GM04504 (cell line): ENCODE results near the gene CDK14.
"Not testable (repeated sequence)": the region's sequence is repeated elsewhere in the genome, so short reads cannot be mapped to it uniquely, and the experiment has no call there.

Experiments
- DNase-seq: peaks from one replicate; pipeline ENCODE4 v3.0.0-alpha.2; 2012; ENCODE audit warnings: low read depth

CDK14 gene

GRCh38 chr7:90719155-90719554 lies 123.0 kb downstream of the CDK14 start:
- no peak for DNase-seq

DNA sequence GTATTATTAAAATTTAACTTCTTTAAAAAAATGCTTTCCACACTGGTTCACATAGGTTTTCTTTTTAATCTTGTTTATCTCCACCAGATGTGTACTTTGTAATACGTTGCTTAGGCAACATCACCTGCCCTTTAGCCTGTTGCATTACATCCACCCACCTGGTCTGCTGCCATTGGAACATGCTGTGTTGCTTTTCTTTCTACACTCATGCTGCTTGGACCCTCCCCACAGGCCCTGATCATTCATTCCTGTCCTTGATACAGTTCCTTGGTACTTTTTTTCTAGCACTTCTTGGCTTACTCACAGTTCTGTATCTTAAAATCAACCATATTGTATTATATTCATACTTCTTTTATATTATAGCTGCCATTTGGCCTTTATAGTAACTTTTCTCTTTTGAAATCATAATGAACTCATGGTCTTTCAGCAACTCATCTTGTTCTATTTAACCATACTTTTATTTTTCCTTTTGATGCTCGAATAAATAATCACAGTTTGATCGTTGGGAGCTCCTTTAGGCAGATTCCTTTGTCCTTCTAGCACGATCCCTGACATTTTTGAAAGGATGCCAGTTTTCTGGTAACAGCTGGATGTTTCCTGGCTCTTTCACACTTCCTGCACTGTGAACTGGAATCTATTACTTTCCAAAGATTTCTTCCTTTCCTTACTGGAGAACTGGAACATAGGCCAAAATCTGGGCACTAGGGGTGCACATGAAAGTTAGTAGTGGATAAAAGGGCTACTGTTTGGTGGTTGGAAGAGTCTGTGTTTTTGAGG lies 125.1 kb downstream of the CDK14 start:
- DNase-seq = peak; percentile 52

- DNase-seq = no peak
These were observed 125.8 kb downstream of the CDK14 start for GRCh38 chr7:90721869-90722431.

GRCh38 chr7:90723233-90723632 lies 127.1 kb downstream of the CDK14 start:
- no peak for DNase-seq

- DNase-seq = no peak
These were observed 127.7 kb downstream of the CDK14 start for GRCh38 chr7:90723866-90724265.

DNA sequence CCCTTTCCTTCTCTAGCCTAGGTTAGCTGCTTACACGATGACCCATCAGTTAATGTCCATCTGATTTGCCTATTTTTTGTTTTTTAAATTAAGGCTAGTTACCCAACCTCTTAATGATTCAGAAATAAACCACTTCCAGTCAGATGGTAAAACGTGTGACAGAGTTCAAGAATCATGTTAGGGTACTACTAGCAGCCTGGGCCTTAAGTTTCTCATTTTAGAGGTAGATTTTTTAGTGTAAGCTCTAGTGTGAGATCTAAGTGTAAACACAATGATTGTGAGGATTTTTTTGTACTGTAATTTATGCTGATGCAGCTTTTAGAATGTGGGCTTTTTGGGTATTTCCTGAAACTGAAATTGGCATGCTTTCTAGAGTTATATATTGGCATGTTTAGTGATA lies 130.0 kb downstream of the CDK14 start:
- DNase-seq = no peak

- DNase-seq = no peak
These were observed 130.5 kb downstream of the CDK14 start for GRCh38 chr7:90726623-90727022.

- DNase-seq = no peak
These were observed 131.3 kb downstream of the CDK14 start for GRCh38 chr7:90727412-90727811.

GRCh38 chr7:90728568-90728967 lies 132.4 kb downstream of the CDK14 start:
- DNase-seq = no peak

DNA sequence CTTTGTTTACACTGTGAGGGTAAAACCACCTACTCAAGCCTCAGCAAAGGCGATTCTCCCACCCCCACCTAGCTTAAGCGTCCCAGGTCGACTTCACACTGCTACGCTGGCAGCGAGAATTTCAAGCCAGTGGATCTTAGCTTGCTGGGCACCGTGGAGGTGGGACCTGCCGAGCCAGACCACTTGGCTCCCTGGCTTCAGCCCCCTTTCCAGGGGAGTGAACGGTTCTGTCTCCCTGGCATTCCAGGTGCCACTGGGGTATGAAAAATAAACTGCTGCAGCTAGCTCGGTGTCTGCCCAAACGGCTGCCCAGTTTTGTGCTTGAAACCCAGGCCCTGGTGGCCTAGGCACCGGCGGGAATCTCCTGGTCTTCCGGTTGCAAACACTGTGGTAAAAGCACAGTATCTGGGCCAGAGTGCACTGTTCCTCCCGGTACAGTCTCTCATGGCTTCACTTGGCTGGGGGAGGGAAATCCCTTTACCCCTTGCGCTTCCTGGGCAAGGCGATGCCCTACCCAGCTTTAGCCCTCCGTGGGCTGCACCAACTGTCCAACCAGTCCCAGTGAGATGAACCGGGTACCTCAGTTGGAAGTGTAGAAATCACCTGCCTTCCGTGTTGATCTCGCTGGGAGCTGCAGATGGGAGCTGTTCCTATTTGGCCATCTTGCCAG lies 139.6 kb downstream of the CDK14 start:
- not testable (repeated sequence) for DNase-seq

DNA sequence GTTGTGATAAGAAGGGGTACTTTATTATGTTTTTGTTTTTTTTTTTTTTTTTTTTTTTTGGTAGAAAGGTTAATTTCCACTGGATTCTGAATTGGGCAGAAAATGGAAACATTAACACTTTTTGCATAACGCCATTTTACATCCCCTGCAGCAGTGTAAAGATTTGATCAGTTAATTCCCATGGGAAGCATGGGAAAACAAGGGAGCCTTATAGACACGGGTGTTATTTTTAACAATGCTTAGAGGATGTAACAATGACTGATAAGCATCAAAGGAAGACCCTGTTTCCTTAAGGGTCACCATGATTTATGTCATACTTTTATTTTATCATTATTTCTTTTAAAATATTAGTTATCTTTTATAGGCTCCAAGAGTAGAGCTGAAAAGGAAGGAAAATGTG lies 140.2 kb downstream of the CDK14 start:
- no peak for DNase-seq

DNA sequence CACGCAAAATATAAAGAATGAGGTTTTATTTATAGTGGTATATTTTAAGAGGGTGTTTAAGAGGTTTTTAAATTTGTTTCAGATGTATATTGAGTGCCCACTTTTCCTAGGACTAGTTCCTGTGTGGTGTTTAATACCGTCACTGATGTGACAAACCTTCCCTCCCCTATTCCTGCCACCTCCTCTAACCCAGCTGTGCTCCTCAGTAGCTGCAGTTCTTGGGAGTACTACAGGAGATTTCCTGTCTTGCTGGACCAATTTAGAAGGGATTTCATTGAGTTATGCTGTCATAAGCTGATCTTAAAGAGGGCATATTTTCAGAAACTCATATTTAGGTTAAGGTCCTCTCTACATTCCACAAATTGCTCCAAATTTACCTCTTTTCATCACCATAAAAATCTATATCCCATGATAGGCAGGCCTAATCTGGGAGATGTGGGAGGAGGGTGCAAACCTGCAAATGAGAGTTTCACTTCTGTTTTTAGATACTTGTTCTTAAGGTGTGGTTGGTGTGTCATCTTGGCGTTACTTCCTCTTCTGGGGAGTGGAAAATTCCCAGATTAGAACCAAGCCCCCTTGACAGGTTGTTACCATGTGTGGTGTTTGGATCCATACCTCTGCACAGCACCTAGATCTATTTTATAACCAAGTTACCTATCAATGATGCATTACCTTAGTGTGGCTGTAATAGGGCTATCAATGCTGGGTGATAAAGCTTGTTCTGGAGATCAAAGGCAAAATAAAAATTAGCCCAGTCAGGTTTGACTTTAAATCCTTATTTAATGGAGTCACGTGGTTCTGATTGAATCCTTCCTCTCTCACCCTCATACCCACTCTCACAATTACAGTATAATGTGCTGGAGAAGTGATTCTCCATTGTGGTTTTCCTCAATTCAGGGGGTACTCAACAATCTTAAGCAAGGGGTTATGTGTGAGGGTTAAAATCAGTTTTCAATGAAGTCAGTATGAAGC lies 141.1 kb downstream of the CDK14 start:
- no peak for DNase-seq

GRCh38 chr7:90738249-90738648 lies 142.1 kb downstream of the CDK14 start:
- DNase-seq = no peak

DNA sequence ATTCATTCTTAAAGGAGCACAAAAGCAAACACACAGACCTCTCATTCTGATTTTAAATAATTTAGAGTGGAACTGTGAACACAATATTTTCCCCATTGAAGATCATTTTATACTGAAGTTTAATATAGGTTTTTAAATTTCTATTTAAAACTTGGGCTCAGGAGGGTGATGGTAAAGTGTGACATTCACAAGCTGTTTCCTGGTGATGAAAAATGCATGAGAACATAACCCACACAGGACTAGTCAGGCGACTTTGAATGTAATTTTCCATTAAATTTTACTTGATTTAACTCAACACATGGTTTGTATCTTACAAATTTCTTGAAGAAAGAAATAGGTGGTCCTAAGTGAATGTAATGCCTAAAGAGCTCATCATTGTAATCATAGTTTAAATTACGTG lies 143.6 kb downstream of the CDK14 start:
- no peak for DNase-seq

DNA sequence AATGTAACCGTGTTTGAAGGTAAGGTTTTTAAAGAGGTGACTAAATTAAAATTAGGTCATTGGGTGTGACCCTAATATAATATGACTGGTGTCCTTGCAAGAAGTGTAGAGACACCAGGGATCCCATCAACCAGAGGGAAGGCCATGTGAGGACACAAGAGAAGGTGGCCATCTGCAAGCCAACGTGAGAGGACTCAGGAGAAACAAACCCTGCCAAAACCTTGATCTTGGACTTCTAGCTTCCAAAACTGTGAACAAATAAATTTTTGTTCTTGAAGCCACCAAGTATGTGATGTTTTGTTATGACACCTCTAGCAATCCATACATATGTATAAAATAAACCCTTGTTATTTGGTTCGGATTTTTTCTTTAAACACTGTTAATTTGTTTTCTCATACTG lies 144.3 kb downstream of the CDK14 start:
- DNase-seq = no peak

- DNase-seq = no peak
These were observed 147.5 kb downstream of the CDK14 start for GRCh38 chr7:90743626-90744025.

DNA sequence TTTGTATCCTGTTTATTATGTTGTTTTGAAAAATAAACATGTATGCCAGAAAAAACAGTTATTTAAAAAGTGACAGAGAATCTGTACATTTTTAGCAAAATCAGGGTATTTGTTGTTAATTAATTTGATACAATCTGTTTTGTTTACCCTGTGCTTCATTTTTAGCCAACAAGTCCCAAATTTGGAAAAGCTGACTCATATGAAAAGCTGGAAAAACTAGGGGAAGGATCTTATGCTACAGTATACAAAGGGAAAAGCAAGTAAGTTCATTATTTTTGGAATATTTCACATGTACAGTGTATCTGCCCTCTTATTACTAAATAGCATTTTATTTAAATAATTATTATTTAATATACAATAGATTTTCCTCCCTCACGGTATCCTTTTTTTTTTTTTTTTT lies 151.4 kb downstream of the CDK14 start:
- DNase-seq = no peak

- no peak for DNase-seq
These were observed 153.1 kb downstream of the CDK14 start for GRCh38 chr7:90749262-90749661.

GRCh38 chr7:90749774-90750173 lies 153.7 kb downstream of the CDK14 start:
- DNase-seq = no peak

DNA sequence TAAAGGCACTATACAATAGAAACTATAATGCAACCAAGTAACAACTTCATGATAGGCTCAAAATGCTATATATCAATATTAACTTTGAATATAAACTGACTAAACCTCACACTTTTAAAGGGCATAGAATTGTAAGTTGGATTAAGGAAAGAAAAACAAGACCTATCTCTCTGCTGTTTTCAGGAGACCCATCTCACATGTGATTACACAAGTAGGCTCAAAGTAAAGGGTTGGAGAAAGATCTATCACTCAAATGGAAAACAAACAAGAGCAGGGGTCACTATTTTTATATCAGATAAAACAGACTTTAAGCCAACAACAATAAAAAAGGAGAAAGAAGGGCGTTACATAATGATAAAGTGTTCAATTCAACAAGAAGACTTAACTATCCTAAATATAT lies 155.5 kb downstream of the CDK14 start:
- no peak for DNase-seq

DNA sequence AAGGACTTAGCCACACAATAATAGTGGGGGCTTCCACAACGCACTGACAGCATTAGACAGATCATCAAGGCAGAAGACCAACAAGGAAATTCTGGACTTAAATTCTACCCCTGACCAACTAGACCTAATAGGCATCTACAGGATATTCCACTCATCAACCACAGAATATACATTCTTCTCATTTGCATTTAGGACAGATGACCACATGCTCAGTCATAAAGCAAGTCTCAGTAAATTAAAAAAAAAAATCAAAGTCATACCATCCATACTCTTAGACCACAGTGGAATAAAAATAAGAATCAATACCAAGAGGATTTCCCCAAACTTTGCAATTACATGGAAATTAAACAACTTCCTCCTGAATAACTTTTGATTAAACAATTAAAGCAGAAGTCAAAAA lies 155.9 kb downstream of the CDK14 start:
- DNase-seq = no peak

DNA sequence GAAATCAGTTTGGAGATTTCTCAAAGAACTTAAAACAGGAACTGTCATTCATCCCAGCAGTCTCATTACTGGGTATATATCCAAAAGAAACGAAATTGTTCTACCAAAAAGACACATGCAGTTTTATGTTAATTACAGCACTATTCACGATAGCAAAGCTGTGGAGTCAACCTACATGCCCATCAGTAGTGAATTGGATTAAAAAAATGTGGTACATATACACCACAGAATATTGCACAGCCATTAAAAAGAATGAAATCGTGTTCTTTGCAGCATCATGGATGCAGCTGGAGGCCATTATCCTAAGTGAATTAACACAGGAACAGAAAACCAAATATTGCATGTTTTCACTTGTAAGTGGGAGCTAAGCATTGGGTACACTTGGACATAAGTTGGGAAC lies 158.9 kb downstream of the CDK14 start:
- DNase-seq = no peak
